Measurements from ENCODE around the gene KCNH1.

DNA sequence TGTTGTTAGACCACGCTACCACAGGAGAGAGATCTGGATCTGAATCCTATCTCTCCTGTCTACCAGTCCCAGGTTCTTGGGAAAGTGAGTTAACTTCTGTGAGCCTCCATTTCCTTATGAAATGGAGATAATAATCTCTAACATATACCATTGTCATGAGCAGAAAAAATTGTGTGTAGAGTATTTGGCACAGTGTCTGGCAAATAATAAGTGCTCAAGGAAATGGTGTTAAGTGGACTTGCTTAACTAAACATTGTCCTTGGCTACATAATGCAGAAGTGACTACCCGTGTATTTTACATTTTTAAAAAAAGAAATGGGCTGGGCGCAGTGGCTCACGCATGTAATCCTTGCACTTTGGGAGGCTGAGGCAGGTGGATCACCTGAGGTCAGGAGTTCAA lies 217.4 kb downstream of the KCNH1 start:
- TF ChIP-seq POLR2A (IDR thresholded peaks at IDR 0.05) (no peak), EP300 (IDR thresholded peaks at IDR 0.05) (no peak)
- TF ChIP-seq, protein P1, sequence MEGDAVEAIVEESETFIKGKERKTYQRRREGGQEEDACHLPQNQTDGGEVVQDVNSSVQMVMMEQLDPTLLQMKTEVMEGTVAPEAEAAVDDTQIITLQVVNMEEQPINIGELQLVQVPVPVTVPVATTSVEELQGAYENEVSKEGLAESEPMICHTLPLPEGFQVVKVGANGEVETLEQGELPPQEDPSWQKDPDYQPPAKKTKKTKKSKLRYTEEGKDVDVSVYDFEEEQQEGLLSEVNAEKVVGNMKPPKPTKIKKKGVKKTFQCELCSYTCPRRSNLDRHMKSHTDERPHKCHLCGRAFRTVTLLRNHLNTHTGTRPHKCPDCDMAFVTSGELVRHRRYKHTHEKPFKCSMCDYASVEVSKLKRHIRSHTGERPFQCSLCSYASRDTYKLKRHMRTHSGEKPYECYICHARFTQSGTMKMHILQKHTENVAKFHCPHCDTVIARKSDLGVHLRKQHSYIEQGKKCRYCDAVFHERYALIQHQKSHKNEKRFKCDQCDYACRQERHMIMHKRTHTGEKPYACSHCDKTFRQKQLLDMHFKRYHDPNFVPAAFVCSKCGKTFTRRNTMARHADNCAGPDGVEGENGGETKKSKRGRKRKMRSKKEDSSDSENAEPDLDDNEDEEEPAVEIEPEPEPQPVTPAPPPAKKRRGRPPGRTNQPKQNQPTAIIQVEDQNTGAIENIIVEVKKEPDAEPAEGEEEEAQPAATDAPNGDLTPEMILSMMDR (IDR thresholded peaks at IDR 0.05), result no peak
